Uterus (tissue), 2 donors: ENCODE results near the gene HOTAIR.

Experiments
- CTCF ChIP-seq, 4 experiments: fragments of 200-600 bp in 2 of 4; fragments of 450-650 bp in 2 of 4; sonication (generic) in 2 of 4; IDR thresholded peaks; one replicate each; pipeline ENCODE4 v1.5.1; 2016 to 2019; ENCODE audit warnings: antibody characterized with exemption in 4 of 4, mild to moderate bottlenecking in 2 of 4, moderate library complexity in 1 of 4
- POLR2A ChIP-seq, 2 donors: fragments of 450-650 bp; IDR thresholded peaks; one replicate each; pipeline ENCODE4 v1.6.1; 2016; ENCODE audit warnings: antibody characterized with exemption in 2 of 2, mild to moderate bottlenecking in 1 of 2, moderate library complexity in 1 of 2

DNA sequence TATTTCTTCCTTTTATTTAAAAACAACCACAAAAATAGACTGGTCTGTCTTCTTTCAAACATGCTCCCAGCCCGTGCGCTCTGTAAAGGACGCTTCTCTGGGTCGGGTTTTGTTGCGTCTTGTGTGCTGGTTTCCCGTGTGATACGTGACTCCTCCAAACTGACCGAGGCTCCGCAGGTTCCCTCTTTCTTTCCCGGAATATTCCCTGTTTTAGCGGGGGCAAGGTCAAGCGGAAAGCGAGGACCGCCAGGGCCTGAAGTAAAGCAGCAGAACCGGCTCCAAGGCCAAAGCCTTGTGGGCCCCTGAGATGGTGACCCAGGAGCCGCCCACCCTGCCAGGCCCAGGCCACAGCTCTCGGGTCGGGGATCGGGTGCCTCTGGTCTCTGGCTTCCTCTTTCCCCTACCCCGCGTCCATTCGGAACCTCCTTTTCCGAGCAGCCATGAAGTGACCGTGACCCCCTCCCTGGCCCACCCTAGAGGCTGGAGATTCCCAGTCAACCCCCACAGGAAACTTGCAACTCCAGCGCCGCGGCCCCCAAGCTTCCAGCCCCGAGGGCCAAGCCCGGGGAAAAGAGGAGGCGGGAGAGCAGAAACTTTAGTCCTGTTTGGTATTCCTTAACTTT, 9.3 kb upstream of the HOTAIR start:
- no peak for TF ChIP-seq POLR2A (IDR thresholded peaks at IDR 0.05)
- no peak for TF ChIP-seq CTCF (IDR thresholded peaks at IDR 0.05)
